Neural crest cell (in vitro differentiated cells): Measurements from ENCODE around the gene PLXNA1. TPM values are rescaled to one million over a fixed set of nuclear protein-coding genes. Genes with fewer than 3 reads are reported as not detected.

Experiments
- DNase-seq: peaks from one replicate; pipeline ENCODE4 v3.0.0; 2021; ENCODE audit warnings: low read depth, mixed read lengths, low spot score
- H3K27ac Mint-ChIP-seq: one replicate; pipeline ENCODE4 v1.8.0; 2021; ENCODE audit warnings: mild to moderate bottlenecking, mixed read lengths; ENCODE audit not compliant: unreplicated experiment
- H3K27me3 Mint-ChIP-seq: 2 replicates; pipeline ENCODE4 v1.8.0; 2021; ENCODE audit warnings: low read depth, mild to moderate bottlenecking, mixed read lengths
- H3K36me3 Mint-ChIP-seq: 2 replicates; pipeline ENCODE4 v1.8.0; 2021; ENCODE audit warnings: low read depth, mild to moderate bottlenecking, mixed read lengths
- H3K4me1 Mint-ChIP-seq: 2 replicates; pipeline ENCODE4 v1.8.0; 2021; ENCODE audit warnings: mixed read lengths
- H3K4me3 Mint-ChIP-seq: one replicate; pipeline ENCODE4 v1.8.0; 2021; ENCODE audit warnings: mild to moderate bottlenecking, mixed read lengths
- H3K9me3 Mint-ChIP-seq: 2 replicates; pipeline ENCODE4 v1.8.0; 2021; ENCODE audit warnings: mixed read lengths
- CTCF ChIP-seq: fragments of 200-600 bp; sonication (generic); conservative IDR thresholded peaks from 2 replicates; pipeline ENCODE4 v1.5.0; 2021; ENCODE audit warnings: antibody characterized with exemption, mild to moderate bottlenecking
- total RNA-seq: library from RNA; stranded (reverse); gene quantifications from 2 replicates; pipeline ENCODE4 v1.2.1, GENCODE V29; 2021

PLXNA1 gene
- total RNA-seq, 1 donor from 2014 or later: 94.0 TPM

- H3K4me3 Mint-ChIP-seq: no peak overlapping the region
- no peak for TF ChIP-seq CTCF
- no peaks in the 10 kb centered on the region for H3K36me3 Mint-ChIP-seq
- DNase-seq: no peak
- no peaks in the 10 kb centered on the region for H3K9me3 Mint-ChIP-seq
- no peak overlapping the region for H3K27ac Mint-ChIP-seq
- peaks cover 19% of the 10 kb centered on the region for H3K4me1 Mint-ChIP-seq
- H3K27me3 Mint-ChIP-seq: no peaks in the 10 kb centered on the region
Observed at GRCh38 chr3:126941721-126942270, 41.1 kb upstream of the PLXNA1 start.

GRCh38 chr3:126944089-126944965 is 38.6 kb upstream of the PLXNA1 start:
- H3K36me3 Mint-ChIP-seq: no peaks in the 10 kb centered on the region
- peaks cover 16% of the 10 kb centered on the region for H3K4me1 Mint-ChIP-seq
- no peaks in the 10 kb centered on the region for H3K27me3 Mint-ChIP-seq
- peak overlapping the region; percentile 52 for H3K27ac Mint-ChIP-seq
- no peak overlapping the region for H3K4me3 Mint-ChIP-seq
- no peak for TF ChIP-seq CTCF
- H3K9me3 Mint-ChIP-seq: no peaks in the 10 kb centered on the region
- DNase-seq: no peak

GRCh38 chr3:126945171-126945721 is 37.7 kb upstream of the PLXNA1 start:
- Mint-ChIP-seq H3K4me3 (no peak overlapping the region), H3K27ac (no peak overlapping the region), H3K4me1 (peaks cover 14% of the 10 kb centered on the region), H3K36me3 (no peaks in the 10 kb centered on the region), H3K9me3 (no peaks in the 10 kb centered on the region), H3K27me3 (no peaks in the 10 kb centered on the region)
- TF ChIP-seq CTCF: no peak
- no peak for DNase-seq

- no peaks in the 10 kb centered on the region for H3K9me3 Mint-ChIP-seq
- no peaks in the 10 kb centered on the region for H3K27me3 Mint-ChIP-seq
- no peak overlapping the region for H3K4me3 Mint-ChIP-seq
- no peak for DNase-seq
- no peak for TF ChIP-seq CTCF
- H3K4me1 Mint-ChIP-seq: peaks cover 14% of the 10 kb centered on the region
- no peaks in the 10 kb centered on the region for H3K36me3 Mint-ChIP-seq
- no peak overlapping the region for H3K27ac Mint-ChIP-seq
Observed at GRCh38 chr3:126945891-126946290, 37.0 kb upstream of the PLXNA1 start.

GRCh38 chr3:126946405-126946804 is 36.5 kb upstream of the PLXNA1 start:
- no peaks in the 10 kb centered on the region for H3K9me3 Mint-ChIP-seq
- no peaks in the 10 kb centered on the region for H3K36me3 Mint-ChIP-seq
- DNase-seq: no peak
- H3K4me1 Mint-ChIP-seq: peaks cover 14% of the 10 kb centered on the region
- H3K27ac Mint-ChIP-seq: no peak overlapping the region
- TF ChIP-seq CTCF: no peak
- H3K4me3 Mint-ChIP-seq: no peak overlapping the region
- H3K27me3 Mint-ChIP-seq: no peaks in the 10 kb centered on the region
